Erythroblast (primary cell): ENCODE measurements around the gene ESYT3.

ENCODE experiments used
- GATA1 ChIP-seq: IDR thresholded peaks from 2 replicates; pipeline ENCODE4 v1.6.1; 2011; ENCODE audit warnings: low read depth, mild to moderate bottlenecking, control low read depth, low read length, moderate library complexity
- POLR2A ChIP-seq: IDR thresholded peaks from 2 replicates; pipeline ENCODE4 v1.6.1; 2011; ENCODE audit warnings: mild to moderate bottlenecking, low read length

DNA sequence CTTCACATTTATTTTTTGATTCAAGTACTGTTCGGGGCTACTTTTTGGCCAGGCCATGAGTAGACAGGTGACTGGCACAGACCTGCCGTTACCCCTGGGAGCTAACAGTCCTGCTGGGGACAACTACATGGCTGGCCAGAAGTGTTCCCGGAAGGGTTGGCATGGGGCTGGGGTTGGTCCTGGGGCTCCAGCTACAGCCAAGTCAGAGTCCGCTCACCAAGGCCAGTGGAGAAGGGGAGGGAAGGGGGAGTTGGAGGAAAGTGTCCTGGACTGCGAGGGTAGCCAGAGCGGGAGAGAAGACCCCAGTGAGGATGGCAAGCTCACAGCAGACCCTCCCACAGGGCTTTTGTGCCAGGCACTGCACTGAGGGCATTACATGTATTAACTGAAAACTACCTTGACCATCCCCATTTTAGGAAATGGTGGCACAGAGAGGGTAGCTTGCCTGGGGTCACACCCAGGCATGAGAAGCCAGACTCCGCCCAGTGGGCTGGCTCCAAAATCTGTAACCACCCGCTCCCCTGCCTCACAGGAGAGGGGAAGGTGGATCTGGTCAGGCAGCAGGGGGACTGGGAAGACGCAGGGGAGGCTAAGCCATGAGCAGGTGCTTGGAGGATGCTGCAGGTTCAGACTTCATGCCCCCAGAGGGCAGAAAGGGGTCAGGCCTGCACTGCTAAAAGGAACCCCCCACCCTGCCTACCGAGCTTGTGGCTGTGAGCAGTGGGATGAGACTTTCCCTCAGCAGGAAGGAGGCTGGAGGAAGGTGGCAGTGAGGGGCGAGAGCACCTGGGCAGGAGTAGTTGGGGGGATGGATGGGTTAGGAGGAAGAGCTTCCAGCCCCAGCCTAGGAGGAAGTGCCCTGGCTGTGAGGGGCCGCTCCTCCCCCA lies 38.3 kb upstream of the ESYT3 start:
- TF ChIP-seq POLR2A (no peak), GATA1 (no peak)
